ENCODE measurements around the gene NPAS3. TPM values are rescaled to one million over a fixed set of nuclear protein-coding genes. Genes with fewer than 3 reads are reported as not detected.

Gene NPAS3
- total and polyA plus RNA-seq, 2 of the 8 experiments (the other 6 are each of a cell fraction or from before 2014, with no cell fraction given) = 0.11 to 0.60 TPM

DNA sequence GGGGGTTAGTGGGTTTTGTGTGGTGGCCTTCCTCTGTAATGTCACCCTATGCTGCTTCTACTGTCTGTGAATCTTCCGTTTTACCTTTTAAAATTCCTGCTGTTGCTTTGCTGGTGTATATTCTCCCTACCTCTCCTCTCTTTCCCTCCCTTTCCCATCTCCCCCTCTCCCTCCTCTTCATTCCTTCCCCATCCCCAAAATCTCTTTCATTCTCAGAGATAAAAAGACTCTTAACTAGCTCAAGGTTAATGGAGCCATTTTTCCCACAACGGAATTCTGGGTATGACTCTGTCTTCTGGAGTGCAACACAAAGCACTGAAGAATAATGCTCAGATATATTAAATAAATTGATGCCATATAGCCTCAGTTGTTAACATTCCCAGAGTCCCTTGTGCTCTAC lies 864.1 kb downstream of the NPAS3 start:
- Histone ChIP-seq H3K56ac (replicated peaks; ENCODE audit: insufficient read length, low read depth, low read length) (no peak overlapping the region), H3K79me1 (ENCODE audit: low read depth, low read length) (no peaks in the 10 kb centered on the region), H4K5ac (ENCODE audit: insufficient read length, low read depth, low read length) (no peak overlapping the region), H4K20me1 (replicated peaks in 1 of 2; ENCODE audit: control insufficient read depth in 1 of 2, insufficient read depth in 2 of 2, low read length in 2 of 2) (no peaks in the 10 kb centered on the region), H3K79me2 (ENCODE audit: control insufficient read depth in 1 of 2, insufficient read depth in 2 of 2, low read length in 2 of 2) (no peaks in the 10 kb centered on the region), H2BK12ac (ENCODE audit: low read depth, low read length) (no peak overlapping the region), H3K27ac (ENCODE audit: low read depth, low read length) (no peak overlapping the region), H3K4me3 (ENCODE audit: extremely low read depth in 1 of 4, insufficient read depth in 2 of 4, low read depth in 3 of 4, low read length in 4 of 4) (no peak overlapping the region), H2AFZ (ENCODE audit: low read length) (no peak overlapping the region), H3K14ac (ENCODE audit: insufficient read length) (no peak overlapping the region), H3K18ac (ENCODE audit: extremely low read depth, low read length) (no peak overlapping the region), H4K8ac (ENCODE audit: extremely low read depth, insufficient read depth, low read length) (no peak overlapping the region), H3K4ac (replicated peaks; ENCODE audit: insufficient read length, low read depth, low read length) (no peak overlapping the region), H3K4me1 (replicated peaks in 1 of 4; ENCODE audit: control insufficient read depth in 3 of 4, insufficient read depth in 4 of 4, low read length in 3 of 4) (peaks cover 0 to 6% (median 0%) of the 10 kb centered on the region in 4 experiments; a peak in 2 of 7 replicates), H3K9me3 (ENCODE audit: insufficient read depth in 2 of 2, low read depth in 1 of 2, low read length in 1 of 2) (no peaks in the 10 kb centered on the region), H2BK5ac (ENCODE audit: low read depth, low read length) (no peak overlapping the region), H2BK20ac (ENCODE audit: low read length) (no peak overlapping the region), H3K23me2 (ENCODE audit: low read depth, low read length) (peaks cover 3% of the 10 kb centered on the region; the same call in 1 of the 2 replicates), H2AK5ac (ENCODE audit: low read depth, low read length) (no peak overlapping the region), H3K9ac (replicated peaks in 1 of 4; ENCODE audit: extremely low read depth in 1 of 4, low read depth in 3 of 4, low read length in 3 of 4) (no peak overlapping the region), H3K36me3 (ENCODE audit: control insufficient read depth in 2 of 4, insufficient read depth in 4 of 4, low read length in 3 of 4) (no peaks in the 10 kb centered on the region), H3K4me2 (ENCODE audit: insufficient read depth in 1 of 2, low read depth in 2 of 2, low read length in 2 of 2) (no peak overlapping the region), H3K27me3 (replicated peaks in 1 of 4; ENCODE audit: control insufficient read depth in 3 of 4, extremely low read depth in 1 of 4, insufficient read depth in 3 of 4, low read length in 3 of 4) (no peaks in the 10 kb centered on the region), H2BK120ac (replicated peaks; ENCODE audit: low read depth, low read length) (no peak overlapping the region), H4K91ac (replicated peaks; ENCODE audit: insufficient read length, low read length) (no peak overlapping the region), H3K23ac (ENCODE audit: insufficient read length) (no peak overlapping the region), H2BK15ac (ENCODE audit: low read length) (no peak overlapping the region)
- POLR2A ChIA-PET (ENCODE audit: partially characterized antibody) = no interaction called here
- DNase-seq (ENCODE audit: low read depth in 1 of 2, low spot score in 2 of 2) (no peak), FAIRE-seq (no peak)
- 93% methylated on average over 2 of the region's 2 CpGs; no CpG with 5 or more reads in 1 of the 2 experiments for WGBS, 2 experiments (ENCODE audit: extremely low coverage in 1 of 2, insufficient coverage in 1 of 2, insufficient read length in 1 of 2, insufficient replicate concordance in 2 of 2, low coverage in 1 of 2, low lambda C conversion rate in 2 of 2, missing lambda C conversion rate in 1 of 2)
- CTCF ChIA-PET (ENCODE audit: partially characterized antibody) = interaction anchor here (0.7 to 1.4 kb wide), 2 partner anchors 10 to 154 kb away, joined by 3 to 7 read pairs; no protein-coding TSS in a partner anchor
- no peak for TF ChIP-seq YY1 (IDR thresholded peaks at IDR 0.05; ENCODE audit: low read depth, low read length)
- no peak for TF ChIP-seq SUZ12 (IDR thresholded peaks at IDR 0.05; ENCODE audit: low read length)
- no peak for TF ChIP-seq EGR1 (IDR thresholded peaks at IDR 0.05; ENCODE audit: borderline replicate concordance, low read depth, low read length)
- no peak for TF ChIP-seq POLR2A (IDR thresholded peaks at IDR 0.05; ENCODE audit: control extremely low read depth in 1 of 2, low read depth in 2 of 2, low read length in 2 of 2)
- TF ChIP-seq FOSL1 (IDR thresholded peaks at IDR 0.05; ENCODE audit: insufficient read depth, low read depth, low read length) = no peak
- TF ChIP-seq POLR2AphosphoS5 (IDR thresholded peaks at IDR 0.05; ENCODE audit: low read depth, low read length) = no peak
- no peak for TF ChIP-seq JUND (IDR thresholded peaks at IDR 0.05; ENCODE audit: low read length)
- no peak for TF ChIP-seq NRF1 (IDR thresholded peaks at IDR 0.05; ENCODE audit: low read depth, low read length)

Measured in H1 (cell line).